Central memory CD4-positive, alpha-beta T cell (primary cell): Measurements from ENCODE around the gene CDH16.
"Not testable (repeated sequence)": the region's sequence is repeated elsewhere in the genome, so short reads cannot be mapped to it uniquely, and the experiment has no call there.

Source experiments
- DNase-seq: peaks from one replicate; pipeline ENCODE4 v3.0.0; 2022

Gene CDH16

GRCh38 chr16:66947302-66948065 lies 28.8 kb upstream of the CDH16 start:
- DNase-seq, result peak; percentile 77

DNA sequence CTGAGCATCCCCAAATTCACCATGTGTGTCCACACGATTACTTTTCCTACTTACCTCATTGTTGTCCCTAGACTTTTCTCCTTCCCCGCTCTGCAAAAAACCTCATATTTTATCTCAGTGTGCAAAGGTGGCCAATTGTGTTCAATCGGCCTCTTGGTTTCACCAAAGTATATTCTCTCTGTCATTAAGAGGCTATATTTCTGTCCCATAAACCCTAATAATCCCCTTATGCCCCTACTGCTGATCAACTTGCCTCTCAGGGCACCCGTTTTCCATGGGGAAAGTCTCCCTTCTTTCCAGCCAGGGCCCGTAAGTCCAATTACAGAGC lies 28.3 kb upstream of the CDH16 start:
- DNase-seq, result no peak

- no peak for DNase-seq
These were observed 27.9 kb upstream of the CDH16 start for GRCh38 chr16:66946541-66946940.

GRCh38 chr16:66945939-66946338 lies 27.3 kb upstream of the CDH16 start:
- no peak for DNase-seq

DNA sequence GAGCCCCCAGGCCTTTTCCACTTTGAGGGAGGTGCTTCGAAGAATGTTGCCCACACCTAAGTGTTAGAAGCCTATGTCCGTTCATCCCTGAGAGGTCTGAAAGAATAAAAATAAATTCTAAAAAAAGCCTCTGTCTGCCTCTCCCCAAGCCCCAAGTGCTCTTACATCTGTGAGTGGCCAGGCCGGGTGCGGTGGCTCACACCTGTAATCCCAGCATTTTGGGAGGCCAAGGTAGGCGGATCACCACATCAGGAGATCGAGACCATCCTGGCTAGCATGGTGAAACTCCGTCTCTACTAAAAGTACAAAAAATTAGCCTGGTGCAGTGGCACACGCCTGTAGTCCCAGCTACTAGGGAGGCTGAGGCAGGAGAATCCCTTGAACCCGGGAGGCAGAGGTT lies 26.3 kb upstream of the CDH16 start:
- not testable (repeated sequence) for DNase-seq

DNA sequence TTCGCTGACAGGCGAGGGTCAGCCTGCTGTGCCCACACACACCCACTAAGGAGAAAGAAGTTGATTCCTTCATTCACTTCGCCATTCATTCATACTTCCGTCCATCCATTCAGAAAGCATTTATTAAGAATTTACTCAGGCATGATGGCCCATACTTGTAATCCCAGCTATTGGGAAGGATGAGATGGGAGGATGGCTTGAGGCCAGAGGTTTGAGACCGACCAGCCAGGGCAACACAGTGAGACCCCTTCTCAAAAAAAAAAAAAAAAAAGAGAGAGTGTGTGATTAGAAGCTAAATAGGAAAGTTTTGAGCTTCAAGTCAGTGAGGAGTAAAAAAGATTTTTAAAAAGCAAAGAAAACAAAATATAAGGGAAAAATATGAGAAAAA lies 25.4 kb upstream of the CDH16 start:
- no peak for DNase-seq

DNA sequence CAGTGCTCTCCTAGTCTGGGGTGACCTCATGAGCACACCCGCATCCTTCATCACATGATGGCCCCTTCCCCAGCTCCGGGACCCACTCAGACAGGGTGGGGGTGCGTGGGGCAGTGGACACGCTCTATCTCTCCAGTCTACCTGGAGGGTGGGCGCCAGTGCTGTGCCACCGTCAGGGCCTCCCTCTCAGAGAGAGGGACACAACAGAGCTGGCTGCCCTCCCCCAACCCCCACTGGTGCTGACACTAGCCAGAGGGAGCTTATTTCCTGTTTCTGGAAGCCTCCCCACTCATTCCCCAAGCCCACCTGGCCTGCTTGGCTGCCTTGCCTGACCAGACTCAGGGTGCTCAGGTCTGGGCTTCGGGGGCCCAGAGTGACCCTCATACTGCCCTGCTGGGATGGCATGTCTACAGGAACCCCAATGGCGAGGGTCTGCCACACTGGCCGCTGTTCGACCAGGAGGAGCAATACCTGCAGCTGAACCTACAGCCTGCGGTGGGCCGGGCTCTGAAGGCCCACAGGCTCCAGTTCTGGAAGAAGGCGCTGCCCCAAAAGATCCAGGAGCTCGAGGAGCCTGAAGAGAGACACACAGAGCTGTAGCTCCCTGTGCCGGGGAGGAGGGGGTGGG lies 24.9 kb upstream of the CDH16 start:
- DNase-seq, result no peak

DNA sequence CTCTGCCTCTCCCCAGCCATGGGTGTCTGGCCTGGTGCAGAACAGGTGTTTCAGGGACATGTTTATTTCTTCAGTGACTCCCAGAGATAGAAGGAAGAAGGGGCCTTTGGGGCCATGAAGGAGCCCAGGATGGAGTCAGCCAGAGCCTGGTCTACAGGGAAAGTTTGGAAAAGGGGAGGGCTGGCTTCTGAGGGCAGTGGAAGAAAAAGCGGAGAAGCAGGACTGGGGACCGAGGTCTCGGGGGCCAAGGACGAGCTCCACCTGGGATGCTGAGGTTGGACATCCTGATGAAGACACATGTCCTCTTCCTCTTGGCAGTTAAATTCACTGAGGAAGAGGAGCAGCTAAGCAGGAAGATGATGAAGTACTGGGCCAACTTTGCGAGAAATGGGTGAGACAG lies 24.3 kb upstream of the CDH16 start:
- no peak for DNase-seq

DNA sequence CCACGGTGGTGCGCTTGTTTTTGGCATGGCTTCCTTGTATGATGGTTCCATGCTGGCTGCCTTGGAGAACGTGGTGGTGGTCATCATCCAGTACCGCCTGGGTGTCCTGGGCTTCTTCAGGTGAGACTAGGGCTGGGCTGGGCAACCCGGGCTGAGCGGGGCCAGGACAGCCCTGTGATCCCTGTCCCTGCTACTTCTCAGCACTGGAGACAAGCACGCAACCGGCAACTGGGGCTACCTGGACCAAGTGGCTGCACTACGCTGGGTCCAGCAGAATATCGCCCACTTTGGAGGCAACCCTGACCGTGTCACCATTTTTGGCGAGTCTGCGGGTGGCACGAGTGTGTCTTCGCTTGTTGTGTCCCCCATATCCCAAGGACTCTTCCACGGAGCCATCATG lies 21.6 kb upstream of the CDH16 start:
- DNase-seq, result no peak

- DNase-seq, result no peak
These were observed 20.7 kb upstream of the CDH16 start for GRCh38 chr16:66939366-66939765.

DNA sequence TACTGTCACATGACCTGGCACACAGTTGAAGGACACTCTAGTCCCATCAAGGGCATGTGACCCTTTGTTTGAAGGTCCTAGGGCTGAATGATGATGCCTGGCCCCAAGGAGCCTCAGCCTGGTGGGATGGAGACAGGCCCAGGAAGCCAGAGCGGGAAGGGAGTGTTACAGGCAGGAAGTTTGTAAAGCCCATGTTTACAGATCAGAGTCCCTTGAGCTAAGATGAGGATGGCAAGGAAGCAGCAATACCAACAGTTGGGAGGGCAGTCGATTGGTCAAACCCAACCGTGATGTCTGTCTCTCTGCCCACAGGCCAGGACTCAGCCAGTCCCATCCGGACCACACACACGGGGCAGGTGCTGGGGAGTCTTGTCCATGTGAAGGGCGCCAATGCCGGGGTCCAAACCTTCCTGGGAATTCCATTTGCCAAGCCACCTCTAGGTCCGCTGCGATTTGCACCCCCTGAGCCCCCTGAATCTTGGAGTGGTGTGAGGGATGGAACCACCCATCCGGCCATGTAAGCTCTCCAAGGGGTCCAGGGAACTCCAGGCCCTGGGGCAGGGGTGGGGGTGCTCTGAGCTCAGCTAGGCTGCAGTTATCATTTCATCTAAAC lies 19.1 kb upstream of the CDH16 start:
- DNase-seq, result no peak

DNA sequence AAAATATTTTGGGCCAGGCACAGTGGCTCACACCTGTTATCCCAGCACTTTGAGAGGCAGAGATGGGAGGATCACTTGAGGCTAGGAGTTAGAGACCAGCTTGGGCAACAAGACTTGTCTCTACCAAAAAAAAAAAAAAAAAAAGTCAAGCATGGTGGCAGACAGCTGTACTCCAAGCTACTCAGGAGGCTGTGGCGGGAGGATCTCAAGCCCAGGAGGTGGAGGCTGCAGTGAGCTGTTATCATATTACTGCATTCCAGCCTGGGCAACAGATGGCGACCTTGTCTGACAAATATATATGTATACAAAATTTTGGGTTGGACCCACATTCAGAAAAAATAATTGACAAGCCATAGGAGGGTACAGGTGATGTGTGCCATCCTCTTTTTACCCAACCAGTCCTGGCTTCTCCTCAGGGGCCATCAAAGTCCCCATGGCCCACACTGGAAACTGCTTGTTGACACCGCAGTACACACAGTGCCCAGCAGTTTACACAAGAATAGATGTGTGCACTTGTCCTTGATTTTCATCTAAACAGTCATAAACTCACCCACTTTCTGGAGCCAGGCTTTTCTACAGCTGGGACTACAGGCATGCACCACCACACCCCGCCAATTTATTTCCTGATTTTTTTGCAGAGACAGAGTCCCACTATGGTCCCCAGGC lies 18.3 kb upstream of the CDH16 start:
- no peak for DNase-seq

DNA sequence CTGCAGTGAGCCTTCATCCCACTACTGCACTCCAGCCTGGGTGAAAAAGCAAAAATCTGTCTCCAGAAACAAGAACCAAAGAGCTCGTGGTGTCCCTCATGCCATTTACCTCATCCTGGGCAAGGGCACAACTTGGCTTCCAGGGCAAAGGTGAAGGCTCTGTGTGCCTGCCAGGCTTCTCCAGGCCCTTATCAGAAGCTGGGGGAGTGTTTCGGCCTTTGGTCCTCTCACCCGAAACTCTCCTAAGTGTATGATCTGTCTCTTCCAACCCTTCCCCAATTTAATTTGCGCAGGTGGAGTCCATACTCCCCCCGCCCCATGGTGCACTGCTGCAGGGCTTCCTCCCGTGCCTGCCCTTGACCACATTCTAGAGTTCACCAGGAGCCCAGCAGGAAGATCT lies 17.8 kb upstream of the CDH16 start:
- no peak for DNase-seq

- DNase-seq, result no peak
These were observed 16.8 kb upstream of the CDH16 start, which contains the start of gene CES2 for GRCh38 chr16:66935314-66936011. Gene CES2, plus strand, starts transcription at chr16:66935516. Its CDS starts 120 bp downstream, at chr16:66935636.

DNA sequence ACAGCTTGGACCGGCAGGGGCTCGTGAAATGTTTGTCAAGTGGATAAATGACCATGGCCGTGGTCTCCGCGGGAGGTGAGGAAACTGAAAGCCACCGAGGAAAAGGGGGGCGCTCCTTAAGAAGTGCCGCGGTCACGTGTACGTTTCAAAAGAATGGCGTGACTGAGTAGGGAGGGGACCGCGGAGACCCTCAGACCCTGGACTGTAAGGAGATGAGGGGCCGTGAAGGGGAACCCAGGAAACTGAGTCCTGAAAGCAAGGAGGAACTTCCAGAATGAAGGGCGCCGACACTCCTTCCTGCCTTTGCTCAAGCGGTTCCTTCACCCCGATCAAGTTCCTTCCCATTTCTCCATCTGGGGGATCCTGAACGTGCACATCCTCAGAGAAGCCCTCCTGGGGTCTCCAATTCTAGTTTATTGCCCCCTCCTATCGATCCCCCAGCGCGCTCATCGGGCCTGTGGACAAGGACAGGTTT lies 16.2 kb upstream of the CDH16 start:
- not testable (repeated sequence) for DNase-seq

- DNase-seq, result peak; percentile 90
These were observed 15.6 kb upstream of the CDH16 start, which contains the start of gene CIAO2B for GRCh38 chr16:66934138-66934838. Gene CIAO2B, minus strand, starts transcription at chr16:66934402. Its CDS starts 38 bp downstream, at chr16:66934364.

DNA sequence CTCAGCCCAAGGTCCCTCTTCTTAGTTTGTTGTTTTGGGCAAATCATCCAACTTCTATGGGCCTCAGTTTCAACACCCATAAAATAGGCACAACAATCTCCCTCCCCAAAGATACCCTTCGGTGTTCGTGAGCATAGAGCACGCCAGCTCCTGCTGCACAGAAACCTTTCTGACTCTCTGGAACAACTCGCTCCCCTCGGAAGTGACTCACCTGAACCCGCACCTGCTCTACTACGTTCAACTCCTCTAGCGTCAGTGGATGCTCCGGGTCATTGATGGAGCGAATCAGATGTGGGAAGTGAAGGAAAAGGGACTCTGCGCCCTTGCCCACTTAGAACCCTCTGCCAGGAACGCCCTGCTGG lies 15.1 kb upstream of the CDH16 start:
- DNase-seq, result no peak

DNA sequence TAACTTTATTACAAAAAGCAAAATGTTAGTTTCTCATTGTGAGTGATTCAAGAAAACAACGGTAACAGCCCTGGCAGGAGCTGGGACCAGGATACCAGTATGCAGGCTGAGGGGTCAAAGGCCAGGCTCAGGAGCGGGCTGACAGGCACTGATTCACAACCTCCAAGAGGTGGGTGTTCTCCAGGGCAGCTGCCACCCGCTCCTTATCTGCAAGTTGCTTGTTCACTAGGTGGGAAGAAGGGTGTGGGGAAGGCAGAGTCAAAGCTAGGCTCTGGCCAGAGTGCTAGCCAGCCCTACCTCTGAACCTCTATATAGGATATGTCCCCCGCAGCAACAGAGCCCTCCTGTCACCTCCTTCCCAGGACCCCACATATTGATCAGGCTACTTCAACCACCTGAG lies 13.4 kb upstream of the CDH16 start:
- no peak for DNase-seq

DNA sequence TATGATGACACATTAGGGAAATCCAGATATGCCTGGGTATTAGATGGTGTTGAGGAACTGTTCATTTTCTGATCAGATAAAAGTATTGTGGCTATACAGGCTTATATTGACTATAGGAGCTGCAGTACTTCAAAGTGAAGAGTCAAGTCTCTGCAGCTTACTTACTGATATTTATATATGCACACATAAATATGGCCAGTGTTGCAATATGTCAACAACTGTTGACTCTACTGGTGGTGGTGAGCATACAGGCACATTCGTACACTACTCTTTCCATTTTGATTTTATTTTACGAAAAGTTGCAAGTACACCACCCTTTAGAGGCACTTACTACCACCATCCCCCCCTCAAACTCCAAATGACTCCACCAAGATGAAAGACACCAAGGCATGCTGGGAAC lies 13.0 kb upstream of the CDH16 start:
- no peak for DNase-seq

DNA sequence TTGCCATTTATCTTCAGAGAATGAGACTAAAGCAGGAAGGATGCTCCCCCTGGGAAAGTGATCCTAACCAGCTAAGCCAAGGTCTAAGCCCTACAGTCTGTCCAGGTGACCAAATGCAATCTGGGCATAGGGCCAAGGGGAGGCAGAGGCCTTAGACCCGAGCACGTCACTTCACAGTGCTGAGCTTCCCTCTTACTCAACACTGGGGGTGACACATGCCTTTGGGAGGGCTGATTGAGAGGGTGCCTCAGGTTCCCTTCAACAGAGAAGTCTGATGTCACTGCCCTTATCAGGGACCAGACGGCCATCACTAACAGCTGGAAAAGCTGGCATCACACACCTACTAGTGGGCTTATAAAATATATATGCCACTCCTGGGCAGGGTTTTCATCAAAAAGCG lies 11.5 kb upstream of the CDH16 start:
- DNase-seq, result no peak

- no peak for DNase-seq
These were observed 10.2 kb upstream of the CDH16 start for GRCh38 chr16:66928702-66929388.
